Measurements from ENCODE around the gene PIAS3. TPM values are rescaled to one million over a fixed set of nuclear protein-coding genes. Genes with fewer than 3 reads are reported as not detected.
"Not testable (repeated sequence)": the region's sequence is repeated elsewhere in the genome, so short reads cannot be mapped to it uniquely, and the experiment has no call there.

Gene PIAS3
- total RNA-seq, 2 donors from 2014 or later = 14.1 to 15.8 TPM

- H3K9ac ChIP-seq (ENCODE audit: low read depth in 2 of 2, low read length in 2 of 2); intact Hi-C loops (cut with DNase I); H3K4me1 ChIP-seq; DNase-seq; H3K27ac ChIP-seq; H3K4me3 ChIP-seq; H3K36me3 ChIP-seq; H3K27me3 ChIP-seq; H3K9me3 ChIP-seq: not testable (repeated sequence)
Measured at GRCh38 chr1:145812977-145813810, 45.7 kb downstream of the PIAS3 start.

GRCh38 chr1:145806844-145807243 lies 52.0 kb downstream of the PIAS3 start:
- Histone ChIP-seq H3K4me1 (no peaks in the 10 kb centered on the region), H3K27me3 (no peaks in the 10 kb centered on the region), H3K27ac (no peak overlapping the region), H3K36me3 (no peaks in the 10 kb centered on the region), H3K9me3 (no peaks in the 10 kb centered on the region), H3K4me3 (no peak overlapping the region), H3K9ac (ENCODE audit: low read depth in 2 of 2, low read length in 2 of 2) (no peak overlapping the region)
- DNase-seq = no peak
- intact Hi-C loops (cut with DNase I) = no loop called here
- TF ChIP-seq CTCF (IDR thresholded peaks at IDR 0.05) = no peak

- Histone ChIP-seq H3K27me3 (no peaks in the 10 kb centered on the region), H3K36me3 (no peaks in the 10 kb centered on the region), H3K4me3 (no peak overlapping the region), H3K27ac (no peak overlapping the region), H3K9me3 (no peaks in the 10 kb centered on the region), H3K9ac (ENCODE audit: low read depth in 2 of 2, low read length in 2 of 2) (no peak overlapping the region), H3K4me1 (no peaks in the 10 kb centered on the region)
- DNase-seq = no peak
- intact Hi-C loops (cut with DNase I) = no loop called here
- TF ChIP-seq CTCF (IDR thresholded peaks at IDR 0.05) = no peak
Measured at GRCh38 chr1:145806408-145806807, 52.5 kb downstream of the PIAS3 start.

GRCh38 chr1:145805057-145805456 lies 53.8 kb downstream of the PIAS3 start:
- H3K9ac ChIP-seq (ENCODE audit: low read depth in 2 of 2, low read length in 2 of 2) = no peak overlapping the region
- no peaks in the 10 kb centered on the region for H3K27me3 ChIP-seq
- H3K27ac ChIP-seq = no peak overlapping the region
- H3K36me3 ChIP-seq = no peaks in the 10 kb centered on the region
- H3K9me3 ChIP-seq = no peaks in the 10 kb centered on the region
- no peak overlapping the region for H3K4me3 ChIP-seq
- intact Hi-C loops (cut with DNase I) = no loop called here
- no peak for TF ChIP-seq CTCF (IDR thresholded peaks at IDR 0.05)
- DNase-seq = no peak
- H3K4me1 ChIP-seq = no peaks in the 10 kb centered on the region

GRCh38 chr1:145804235-145805045 lies 54.4 kb downstream of the PIAS3 start:
- H3K27me3 ChIP-seq = no peaks in the 10 kb centered on the region
- no peak overlapping the region for H3K27ac ChIP-seq
- no peak for TF ChIP-seq CTCF (IDR thresholded peaks at IDR 0.05)
- no peak overlapping the region for H3K4me3 ChIP-seq
- intact Hi-C loops (cut with DNase I) = no loop called here
- H3K9ac ChIP-seq (ENCODE audit: low read depth in 2 of 2, low read length in 2 of 2) = no peak overlapping the region
- H3K9me3 ChIP-seq = no peaks in the 10 kb centered on the region
- H3K4me1 ChIP-seq = no peaks in the 10 kb centered on the region
- no peak for DNase-seq
- no peaks in the 10 kb centered on the region for H3K36me3 ChIP-seq

GRCh38 chr1:145799806-145800205 lies 59.1 kb downstream of the PIAS3 start:
- no peak for DNase-seq
- Histone ChIP-seq H3K4me3 (no peak overlapping the region), H3K9me3 (no peaks in the 10 kb centered on the region), H3K27me3 (no peaks in the 10 kb centered on the region), H3K9ac (ENCODE audit: low read depth in 2 of 2, low read length in 2 of 2) (no peak overlapping the region), H3K36me3 (no peaks in the 10 kb centered on the region), H3K4me1 (no peaks in the 10 kb centered on the region), H3K27ac (no peak overlapping the region)
- intact Hi-C loops (cut with DNase I) = no loop called here
- TF ChIP-seq CTCF (IDR thresholded peaks at IDR 0.05) = no peak
